ENCODE data around the gene SRCIN1. TPM values are rescaled to one million over a fixed set of nuclear protein-coding genes. Genes with fewer than 3 reads are reported as not detected.

Gene SRCIN1
- total RNA-seq, 1 donor from 2014 or later: 0.59 TPM

DNA sequence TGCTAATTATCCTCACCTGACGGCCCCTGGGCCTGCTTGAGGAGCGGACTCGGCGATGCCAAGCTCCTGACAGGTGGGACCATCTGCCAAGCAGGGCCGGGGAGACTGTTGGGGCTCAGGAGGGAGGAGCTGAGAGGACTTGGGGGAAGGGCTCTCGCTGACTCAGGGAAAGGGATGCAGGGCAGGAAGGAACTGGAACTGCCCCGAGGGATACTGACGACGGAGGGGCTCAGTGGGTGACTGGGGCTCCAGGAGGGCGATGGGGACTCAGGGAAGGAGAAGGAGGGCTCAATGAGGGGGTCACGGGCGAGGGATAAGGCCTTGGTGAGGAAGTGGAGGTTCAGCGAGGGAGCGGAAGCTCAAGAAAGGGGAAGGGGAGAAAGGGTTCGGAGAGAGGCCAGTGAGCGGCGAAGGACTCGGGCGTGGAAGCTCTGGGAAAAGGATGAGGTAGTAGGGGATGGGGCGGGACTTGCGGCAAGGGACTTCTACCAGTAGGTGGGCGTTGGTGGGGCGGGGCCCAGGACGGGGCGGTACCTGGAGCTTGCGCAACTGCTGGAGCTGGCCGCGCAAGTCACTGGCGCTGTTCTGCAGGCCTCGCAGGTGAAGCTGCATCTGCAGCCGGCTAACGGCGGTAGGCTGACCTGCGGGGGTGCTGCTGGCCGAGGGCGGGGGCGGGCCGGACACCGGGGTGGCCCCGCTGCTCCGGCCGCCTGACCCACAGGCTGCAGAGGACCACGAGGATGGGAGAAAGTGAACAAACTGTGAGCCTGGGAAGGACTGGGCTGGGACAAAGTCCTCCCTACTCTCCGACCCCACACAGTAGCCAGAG is 46.5 kb downstream of the SRCIN1 start:
- Mint-ChIP-seq H3K4me1 (ENCODE audit: unreplicated experiment) (peaks cover 18% of the 10 kb centered on the region), H3K36me3 (ENCODE audit: low read depth, unreplicated experiment) (no peaks in the 10 kb centered on the region), H3K4me3 (ENCODE audit: unreplicated experiment) (peak overlapping the region; percentile 89), H3K9me3 (ENCODE audit: unreplicated experiment) (no peaks in the 10 kb centered on the region), H3K27ac (ENCODE audit: unreplicated experiment) (no peak overlapping the region), H3K27me3 (ENCODE audit: unreplicated experiment) (peaks cover 22% of the 10 kb centered on the region)
- peak; percentile 56 for DNase-seq (ENCODE audit: low spot score)
- TF ChIP-seq, protein P1, sequence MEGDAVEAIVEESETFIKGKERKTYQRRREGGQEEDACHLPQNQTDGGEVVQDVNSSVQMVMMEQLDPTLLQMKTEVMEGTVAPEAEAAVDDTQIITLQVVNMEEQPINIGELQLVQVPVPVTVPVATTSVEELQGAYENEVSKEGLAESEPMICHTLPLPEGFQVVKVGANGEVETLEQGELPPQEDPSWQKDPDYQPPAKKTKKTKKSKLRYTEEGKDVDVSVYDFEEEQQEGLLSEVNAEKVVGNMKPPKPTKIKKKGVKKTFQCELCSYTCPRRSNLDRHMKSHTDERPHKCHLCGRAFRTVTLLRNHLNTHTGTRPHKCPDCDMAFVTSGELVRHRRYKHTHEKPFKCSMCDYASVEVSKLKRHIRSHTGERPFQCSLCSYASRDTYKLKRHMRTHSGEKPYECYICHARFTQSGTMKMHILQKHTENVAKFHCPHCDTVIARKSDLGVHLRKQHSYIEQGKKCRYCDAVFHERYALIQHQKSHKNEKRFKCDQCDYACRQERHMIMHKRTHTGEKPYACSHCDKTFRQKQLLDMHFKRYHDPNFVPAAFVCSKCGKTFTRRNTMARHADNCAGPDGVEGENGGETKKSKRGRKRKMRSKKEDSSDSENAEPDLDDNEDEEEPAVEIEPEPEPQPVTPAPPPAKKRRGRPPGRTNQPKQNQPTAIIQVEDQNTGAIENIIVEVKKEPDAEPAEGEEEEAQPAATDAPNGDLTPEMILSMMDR (IDR thresholded peaks at IDR 0.05; ENCODE audit: unreplicated experiment): no peak

DNA sequence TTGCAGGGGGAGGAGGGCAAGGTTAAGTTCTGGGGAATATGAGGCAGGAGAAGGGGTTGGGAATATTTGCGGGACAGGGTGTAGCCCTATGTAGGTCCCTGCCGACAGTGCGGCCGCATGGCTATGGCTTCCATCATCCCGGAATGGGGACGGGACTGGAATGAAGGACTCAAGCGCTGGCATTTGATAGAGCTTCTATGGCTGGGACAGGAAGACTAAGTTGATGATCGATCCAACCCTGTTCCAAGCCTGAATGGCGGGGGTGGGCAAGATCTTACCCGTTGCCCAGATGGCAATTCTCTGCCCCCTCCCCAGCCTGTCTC is 47.1 kb downstream of the SRCIN1 start:
- no peak overlapping the region for H3K27ac Mint-ChIP-seq (ENCODE audit: unreplicated experiment)
- TF ChIP-seq, protein P1 (IDR thresholded peaks at IDR 0.05; ENCODE audit: unreplicated experiment): no peak
- H3K4me1 Mint-ChIP-seq (ENCODE audit: unreplicated experiment): peaks cover 16% of the 10 kb centered on the region
- DNase-seq (ENCODE audit: low spot score): no peak
- H3K4me3 Mint-ChIP-seq (ENCODE audit: unreplicated experiment): peak overlapping the region; percentile 42
- H3K27me3 Mint-ChIP-seq (ENCODE audit: unreplicated experiment): peaks cover 17% of the 10 kb centered on the region
- no peaks in the 10 kb centered on the region for H3K36me3 Mint-ChIP-seq (ENCODE audit: low read depth, unreplicated experiment)
- H3K9me3 Mint-ChIP-seq (ENCODE audit: unreplicated experiment): no peaks in the 10 kb centered on the region

DNA sequence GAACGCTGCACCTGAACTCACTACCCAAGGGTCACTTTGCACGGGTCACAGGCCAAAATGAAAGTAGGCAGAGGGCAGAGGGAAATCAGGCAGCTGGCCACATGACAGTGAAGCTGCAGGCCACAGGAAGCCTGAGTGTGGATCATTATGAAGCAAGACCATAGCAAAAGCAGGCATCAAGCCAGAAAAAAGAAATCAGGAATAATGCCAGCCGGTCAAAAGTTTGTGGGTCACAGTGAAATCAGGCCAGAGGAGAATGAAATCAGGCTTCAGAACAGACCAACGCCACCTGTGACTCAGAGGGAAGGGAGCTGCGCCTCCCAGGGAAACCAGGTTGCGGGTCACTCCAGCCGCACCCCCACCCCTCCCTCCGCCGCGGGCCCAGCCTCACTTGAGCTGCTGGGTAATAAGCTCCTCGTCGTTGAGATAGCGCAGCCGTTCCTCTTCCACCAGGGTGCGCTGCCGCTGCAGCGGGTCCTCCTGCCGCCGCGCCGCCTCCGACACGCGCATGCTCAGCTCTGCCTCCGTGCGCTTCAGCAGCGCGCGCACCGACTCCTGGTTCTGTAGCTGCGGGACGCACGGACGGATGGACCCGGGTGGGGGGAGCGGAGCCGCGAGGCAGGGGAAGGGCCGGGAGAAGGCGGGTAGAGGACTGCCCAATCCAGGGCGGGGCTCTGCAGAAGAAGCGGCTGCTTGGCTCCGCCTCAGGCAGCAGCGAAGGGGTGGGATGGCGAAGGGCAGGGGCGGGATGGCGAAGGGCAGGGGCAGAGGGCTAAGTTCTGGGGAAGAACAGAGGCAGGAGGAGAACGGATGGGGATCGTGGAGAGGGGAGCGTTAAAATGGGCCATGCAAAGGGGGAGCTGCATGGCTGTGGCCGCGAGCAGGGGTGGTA is 47.7 kb downstream of the SRCIN1 start:
- TF ChIP-seq, protein P1 (IDR thresholded peaks at IDR 0.05; ENCODE audit: unreplicated experiment): peak; percentile 80
- peak overlapping the region; percentile 56 for H3K4me3 Mint-ChIP-seq (ENCODE audit: unreplicated experiment)
- no peaks in the 10 kb centered on the region for H3K9me3 Mint-ChIP-seq (ENCODE audit: unreplicated experiment)
- H3K27me3 Mint-ChIP-seq (ENCODE audit: unreplicated experiment): peaks cover 16% of the 10 kb centered on the region
- H3K27ac Mint-ChIP-seq (ENCODE audit: unreplicated experiment): no peak overlapping the region
- H3K4me1 Mint-ChIP-seq (ENCODE audit: unreplicated experiment): peaks cover 14% of the 10 kb centered on the region
- peak; percentile 91 for DNase-seq (ENCODE audit: low spot score)
- no peaks in the 10 kb centered on the region for H3K36me3 Mint-ChIP-seq (ENCODE audit: low read depth, unreplicated experiment)

DNA sequence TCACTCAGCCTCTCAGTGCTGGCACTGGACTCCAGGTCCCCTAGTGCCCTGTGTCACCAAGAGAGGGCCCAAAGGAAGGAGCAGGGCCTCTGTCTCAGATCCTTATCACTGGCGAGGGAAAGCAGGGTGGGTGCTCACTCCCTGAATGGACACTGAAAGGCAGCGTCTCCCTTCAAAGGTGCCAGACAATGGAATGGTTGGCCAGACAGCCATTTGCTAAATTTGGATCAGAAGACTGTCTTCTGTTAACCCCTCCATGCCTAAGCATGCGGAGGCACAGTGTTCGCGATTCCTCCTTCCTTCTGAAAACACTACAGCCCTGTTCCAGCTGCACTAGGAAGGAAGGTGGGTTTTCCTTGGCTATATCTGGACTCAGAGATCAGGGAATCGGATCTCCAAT is 48.4 kb downstream of the SRCIN1 start:
- H3K4me1 Mint-ChIP-seq (ENCODE audit: unreplicated experiment): peaks cover 14% of the 10 kb centered on the region
- TF ChIP-seq, protein P1 (IDR thresholded peaks at IDR 0.05; ENCODE audit: unreplicated experiment): no peak
- H3K9me3 Mint-ChIP-seq (ENCODE audit: unreplicated experiment): no peaks in the 10 kb centered on the region
- peaks cover 15% of the 10 kb centered on the region for H3K27me3 Mint-ChIP-seq (ENCODE audit: unreplicated experiment)
- H3K4me3 Mint-ChIP-seq (ENCODE audit: unreplicated experiment): no peak overlapping the region
- no peak overlapping the region for H3K27ac Mint-ChIP-seq (ENCODE audit: unreplicated experiment)
- no peak for DNase-seq (ENCODE audit: low spot score)
- H3K36me3 Mint-ChIP-seq (ENCODE audit: low read depth, unreplicated experiment): no peaks in the 10 kb centered on the region

Measured in endothelial cell (in vitro differentiated cells).